Measurements from ENCODE around the gene ZNF790.

GRCh38 chr19:36821758-36822157, 16.4 kb downstream of the ZNF790 start:
- no peak for TF ChIP-seq EZH2phosphoT487 (IDR thresholded peaks at IDR 0.05; ENCODE audit: borderline replicate concordance)
- no peak for TF ChIP-seq CTCF (conservative IDR thresholded peaks at IDR 0.05; ENCODE audit: low read length)
